ENCODE measurements around the gene ZSCAN16.

The ZSCAN16 gene

DNA sequence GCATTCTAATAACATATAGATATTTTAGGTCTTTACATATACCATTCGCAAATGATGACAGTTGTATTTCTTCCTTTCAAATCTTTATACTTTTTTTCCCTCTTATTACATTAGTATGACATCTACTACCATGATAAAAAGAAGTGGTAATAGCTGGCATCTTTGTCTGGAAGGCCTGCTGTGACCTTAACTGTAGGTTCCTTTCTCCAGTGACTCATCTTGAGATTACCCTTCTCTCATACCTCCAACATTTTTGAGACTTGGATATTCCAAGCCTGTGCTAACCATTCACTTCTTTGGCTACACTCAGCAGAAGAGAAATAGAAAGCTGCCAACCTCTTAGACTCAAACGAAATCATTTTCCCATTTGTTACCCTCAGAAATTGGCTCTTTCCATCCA lies 47.6 kb downstream of the ZSCAN16 start:
- DNase-seq (ENCODE audit: low read depth, low spot score), result no peak

- no peak for DNase-seq (ENCODE audit: low read depth, low spot score)
These were observed 52.0 kb downstream of the ZSCAN16 start for GRCh38 chr6:28176373-28176772.

Data from smooth muscle cell of the brain vasculature (primary cell).